DMS153 treated with DMSO at 0.1 percent for 48 hours (cell line): ENCODE data around the gene ZMYND8.

Experiments
- DNase-seq: peaks from one replicate; lab custom pipeline; 2025; ENCODE audit not compliant: unreplicated experiment; lab: John Stamatoyannopoulos, UW

Gene ZMYND8

GRCh38 chr20:47233333-47234188, 122.9 kb downstream of the ZMYND8 start:
- no peak for DNase-seq

GRCh38 chr20:47232518-47232917, 124.0 kb downstream of the ZMYND8 start:
- DNase-seq, result no peak

- DNase-seq, result no peak
Measured at GRCh38 chr20:47231382-47232039, 125.0 kb downstream of the ZMYND8 start.

- DNase-seq, result no peak
Measured at GRCh38 chr20:47230811-47231256, 125.7 kb downstream of the ZMYND8 start.

- no peak for DNase-seq
Measured at GRCh38 chr20:47228654-47229053, 127.8 kb downstream of the ZMYND8 start.

- DNase-seq, result no peak
Measured at GRCh38 chr20:47227576-47227975, 128.9 kb downstream of the ZMYND8 start.

GRCh38 chr20:47227119-47227518, 129.4 kb downstream of the ZMYND8 start:
- DNase-seq, result no peak

- no peak for DNase-seq
Measured at GRCh38 chr20:47225458-47225857, 131.0 kb downstream of the ZMYND8 start.

- no peak for DNase-seq
Measured at GRCh38 chr20:47224857-47225256, 131.6 kb downstream of the ZMYND8 start.

GRCh38 chr20:47224300-47224791, 132.2 kb downstream of the ZMYND8 start:
- DNase-seq, result no peak

GRCh38 chr20:47223896-47224295, 132.6 kb downstream of the ZMYND8 start:
- DNase-seq, result no peak

GRCh38 chr20:47222468-47223119, 133.9 kb downstream of the ZMYND8 start:
- DNase-seq, result no peak

GRCh38 chr20:47221036-47221625, 135.4 kb downstream of the ZMYND8 start:
- DNase-seq, result no peak

- no peak for DNase-seq
Measured at GRCh38 chr20:47220161-47220582, 136.3 kb downstream of the ZMYND8 start.

GRCh38 chr20:47217482-47218446, 138.7 kb downstream of the ZMYND8 start:
- no peak for DNase-seq

GRCh38 chr20:47216819-47217410, 139.6 kb downstream of the ZMYND8 start:
- DNase-seq, result no peak

GRCh38 chr20:47215653-47216397, 140.7 kb downstream of the ZMYND8 start:
- no peak for DNase-seq

GRCh38 chr20:47213966-47214365, 142.5 kb downstream of the ZMYND8 start:
- no peak for DNase-seq

GRCh38 chr20:47212606-47213207, 143.8 kb downstream of the ZMYND8 start:
- no peak for DNase-seq
